ENCODE measurements around the gene MAP4K4.

The MAP4K4 gene

DNA sequence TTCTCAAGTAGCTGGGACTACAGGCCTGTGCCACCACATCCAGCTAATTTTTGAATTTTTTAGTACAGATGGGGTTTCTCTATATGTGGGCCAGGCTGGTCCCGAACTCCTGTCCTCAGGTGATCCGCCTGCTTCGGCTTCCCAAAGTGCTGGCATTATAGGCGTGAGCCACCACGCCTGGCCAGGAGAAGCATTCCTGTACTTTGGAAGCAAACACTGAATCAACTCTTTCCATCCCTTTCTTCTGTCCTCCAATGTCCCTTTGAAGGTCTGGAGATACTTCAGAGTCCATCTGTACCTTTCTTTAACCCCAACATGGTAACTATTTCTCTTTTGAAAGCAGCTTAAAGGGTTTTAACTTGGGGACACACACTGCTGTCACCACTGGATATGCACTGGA lies 23.6 kb upstream of the MAP4K4 start:
- no peak overlapping the region for H2BK12ac ChIP-seq (ENCODE audit: low read length)
- H3K4me2 ChIP-seq (ENCODE audit: insufficient read depth, low read length, poor library complexity, severe bottlenecking), result no peak overlapping the region
- DNase-seq (ENCODE audit: low spot score), result no peak
- no peaks in the 10 kb centered on the region for H3K4me1 ChIP-seq (ENCODE audit: control insufficient read depth in 2 of 2, insufficient read depth in 1 of 2, low read depth in 1 of 2, low read length in 2 of 2)
- no peak overlapping the region for H3K14ac ChIP-seq (ENCODE audit: low read length)
- H3K36me3 ChIP-seq (replicated peaks in 1 of 2; ENCODE audit: control insufficient read depth in 2 of 2, insufficient read depth in 2 of 2, low read length in 2 of 2), result no peaks in the 10 kb centered on the region
- no peak overlapping the region for H4K91ac ChIP-seq (ENCODE audit: low read depth, low read length, poor library complexity)
- H3K27ac ChIP-seq (replicated peaks; ENCODE audit: low read length), result no peak overlapping the region
- H3K9ac ChIP-seq (ENCODE audit: low read depth, low read length, poor library complexity), result no peak overlapping the region
- no peak overlapping the region for H2AFZ ChIP-seq (ENCODE audit: low read length)
- no peak overlapping the region for H2BK15ac ChIP-seq (ENCODE audit: low read length)
- no peak overlapping the region for H3K4ac ChIP-seq (ENCODE audit: low read length)
- H2AK5ac ChIP-seq (ENCODE audit: low read depth, low read length), result no peak overlapping the region
- no peak overlapping the region for H3K18ac ChIP-seq (ENCODE audit: low read length)
- WGBS, 2 donors (ENCODE audit: extremely low coverage in 2 of 2, insufficient read length in 2 of 2, insufficient replicate concordance in 1 of 2), result no CpG with 5 or more reads among the region's 5 CpGs
- no peak overlapping the region for H4K8ac ChIP-seq (ENCODE audit: low read depth, low read length)
- no peaks in the 10 kb centered on the region for H3K9me3 ChIP-seq (replicated peaks in 1 of 2; ENCODE audit: control insufficient read depth in 2 of 2, insufficient read depth in 1 of 2, low read depth in 1 of 2, low read length in 2 of 2)
- no peak overlapping the region for H2BK120ac ChIP-seq (ENCODE audit: low read depth, low read length)
- H3K27me3 ChIP-seq (ENCODE audit: control insufficient read depth in 3 of 3, insufficient read depth in 3 of 3, low read depth in 1 of 3, low read length in 3 of 3), result no peaks in the 10 kb centered on the region
- no peak overlapping the region for H2BK5ac ChIP-seq (ENCODE audit: low read length)
- H3K23ac ChIP-seq (ENCODE audit: low read depth, low read length, poor library complexity), result no peak overlapping the region
- H3K4me3 ChIP-seq (ENCODE audit: low read length in 2 of 2), result no peak overlapping the region
- no peaks in the 10 kb centered on the region for H3K79me1 ChIP-seq (ENCODE audit: low read depth, low read length)

DNA sequence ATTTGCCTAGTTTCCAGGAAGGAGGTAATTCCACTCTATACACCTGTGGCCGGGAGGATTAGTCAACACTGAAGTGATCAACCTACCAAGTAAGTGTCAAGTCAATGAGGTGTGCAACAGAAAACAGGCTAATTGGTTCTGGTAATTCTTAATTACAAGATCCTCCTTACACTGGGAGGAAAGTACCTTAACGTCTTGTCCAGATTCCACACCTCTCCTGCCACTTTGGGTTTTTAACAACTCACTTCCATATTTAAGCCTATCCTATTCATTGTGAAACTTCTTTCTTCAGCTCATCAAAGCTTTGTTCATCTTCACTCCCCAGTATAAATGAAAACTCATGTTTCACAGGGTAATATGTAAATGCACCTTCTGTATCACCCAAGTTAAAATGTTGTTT lies 22.0 kb upstream of the MAP4K4 start:
- H3K79me1 ChIP-seq (ENCODE audit: low read depth, low read length), result no peaks in the 10 kb centered on the region
- H4K8ac ChIP-seq (ENCODE audit: low read depth, low read length), result no peak overlapping the region
- H3K4me2 ChIP-seq (ENCODE audit: insufficient read depth, low read length, poor library complexity, severe bottlenecking), result no peak overlapping the region
- H3K9ac ChIP-seq (ENCODE audit: low read depth, low read length, poor library complexity), result no peak overlapping the region
- no peak overlapping the region for H3K14ac ChIP-seq (ENCODE audit: low read length)
- no peak overlapping the region for H3K18ac ChIP-seq (ENCODE audit: low read length)
- H3K23ac ChIP-seq (ENCODE audit: low read depth, low read length, poor library complexity), result no peak overlapping the region
- no CpG with 5 or more reads among the region's 2 CpGs for WGBS, 2 donors (ENCODE audit: extremely low coverage in 2 of 2, insufficient read length in 2 of 2, insufficient replicate concordance in 1 of 2)
- no peak overlapping the region for H2BK15ac ChIP-seq (ENCODE audit: low read length)
- no peak overlapping the region for H3K27ac ChIP-seq (replicated peaks; ENCODE audit: low read length)
- no peaks in the 10 kb centered on the region for H3K36me3 ChIP-seq (replicated peaks in 1 of 2; ENCODE audit: control insufficient read depth in 2 of 2, insufficient read depth in 2 of 2, low read length in 2 of 2)
- H2AFZ ChIP-seq (ENCODE audit: low read length), result no peak overlapping the region
- no peak overlapping the region for H4K91ac ChIP-seq (ENCODE audit: low read depth, low read length, poor library complexity)
- no peak for DNase-seq (ENCODE audit: low spot score)
- H2AK5ac ChIP-seq (ENCODE audit: low read depth, low read length), result no peak overlapping the region
- H3K27me3 ChIP-seq (ENCODE audit: control insufficient read depth in 3 of 3, insufficient read depth in 3 of 3, low read depth in 1 of 3, low read length in 3 of 3), result no peaks in the 10 kb centered on the region
- no peaks in the 10 kb centered on the region for H3K9me3 ChIP-seq (replicated peaks in 1 of 2; ENCODE audit: control insufficient read depth in 2 of 2, insufficient read depth in 1 of 2, low read depth in 1 of 2, low read length in 2 of 2)
- no peak overlapping the region for H3K4ac ChIP-seq (ENCODE audit: low read length)
- H2BK5ac ChIP-seq (ENCODE audit: low read length), result no peak overlapping the region
- H3K4me1 ChIP-seq (ENCODE audit: control insufficient read depth in 2 of 2, insufficient read depth in 1 of 2, low read depth in 1 of 2, low read length in 2 of 2), result peaks cover 0 to 1% of the 10 kb centered on the region in 2 donors
- no peak overlapping the region for H3K4me3 ChIP-seq (ENCODE audit: low read length in 2 of 2)
- no peak overlapping the region for H2BK120ac ChIP-seq (ENCODE audit: low read depth, low read length)
- no peak overlapping the region for H2BK12ac ChIP-seq (ENCODE audit: low read length)

DNA sequence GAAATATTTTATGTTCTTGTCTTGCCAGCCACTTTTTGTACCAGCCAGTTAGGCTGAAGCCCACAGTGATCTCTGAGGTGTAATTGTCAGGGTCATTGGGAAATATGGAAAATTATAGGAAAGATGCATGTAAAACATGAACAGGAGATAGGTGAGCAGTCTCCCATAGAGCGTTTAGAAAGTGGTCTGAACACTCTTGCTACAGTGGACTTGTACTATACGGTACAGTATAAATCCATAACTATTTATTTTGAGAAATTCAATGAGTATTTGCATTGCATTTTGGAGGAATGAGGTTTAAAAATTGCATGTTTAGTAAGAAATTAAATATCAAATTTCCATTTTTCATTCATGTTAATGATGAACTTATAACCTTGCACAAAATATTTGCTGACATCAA lies 20.8 kb upstream of the MAP4K4 start:
- no CpG with 5 or more reads among the region's 2 CpGs for WGBS, 2 donors (ENCODE audit: extremely low coverage in 2 of 2, insufficient read length in 2 of 2, insufficient replicate concordance in 1 of 2)
- no peak overlapping the region for H3K27ac ChIP-seq (replicated peaks; ENCODE audit: low read length)

DNA sequence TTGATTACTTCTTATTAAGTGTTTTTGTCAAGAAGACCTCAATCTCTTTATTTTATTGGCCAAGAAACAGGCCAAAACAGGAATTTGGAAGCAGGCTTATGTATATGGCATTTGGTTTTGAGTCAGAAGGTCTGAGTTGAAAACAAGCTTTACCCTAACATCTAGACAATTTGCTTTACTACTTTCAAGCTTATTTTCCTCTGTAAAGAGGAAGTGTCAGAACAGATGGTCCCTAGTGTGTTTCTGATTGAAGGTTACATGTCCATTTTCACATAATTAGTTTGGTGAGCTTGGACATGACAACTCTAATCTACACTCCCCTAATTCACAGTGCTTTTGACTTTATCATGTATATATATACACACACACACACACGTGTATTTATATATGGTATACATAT lies 19.8 kb upstream of the MAP4K4 start:
- Histone ChIP-seq H3K4me1 (ENCODE audit: control insufficient read depth in 2 of 2, insufficient read depth in 1 of 2, low read depth in 1 of 2, low read length in 2 of 2) (peaks cover 0 to 1% of the 10 kb centered on the region in 2 donors), H3K14ac (ENCODE audit: low read length) (no peak overlapping the region), H4K8ac (ENCODE audit: low read depth, low read length) (no peak overlapping the region), H4K91ac (ENCODE audit: low read depth, low read length, poor library complexity) (no peak overlapping the region), H3K9me3 (replicated peaks in 1 of 2; ENCODE audit: control insufficient read depth in 2 of 2, insufficient read depth in 1 of 2, low read depth in 1 of 2, low read length in 2 of 2) (no peaks in the 10 kb centered on the region), H3K79me1 (ENCODE audit: low read depth, low read length) (no peaks in the 10 kb centered on the region), H3K36me3 (replicated peaks in 1 of 2; ENCODE audit: control insufficient read depth in 2 of 2, insufficient read depth in 2 of 2, low read length in 2 of 2) (no peaks in the 10 kb centered on the region), H2AFZ (ENCODE audit: low read length) (no peak overlapping the region), H2BK12ac (ENCODE audit: low read length) (no peak overlapping the region), H3K9ac (ENCODE audit: low read depth, low read length, poor library complexity) (no peak overlapping the region), H3K27me3 (ENCODE audit: control insufficient read depth in 3 of 3, insufficient read depth in 3 of 3, low read depth in 1 of 3, low read length in 3 of 3) (no peaks in the 10 kb centered on the region), H2BK15ac (ENCODE audit: low read length) (no peak overlapping the region), H3K23ac (ENCODE audit: low read depth, low read length, poor library complexity) (no peak overlapping the region), H3K4me3 (ENCODE audit: low read length in 2 of 2) (no peak overlapping the region), H2BK5ac (ENCODE audit: low read length) (no peak overlapping the region), H3K18ac (ENCODE audit: low read length) (no peak overlapping the region), H2BK120ac (ENCODE audit: low read depth, low read length) (no peak overlapping the region), H2AK5ac (ENCODE audit: low read depth, low read length) (no peak overlapping the region), H3K27ac (replicated peaks; ENCODE audit: low read length) (no peak overlapping the region), H3K4me2 (ENCODE audit: insufficient read depth, low read length, poor library complexity, severe bottlenecking) (no peak overlapping the region), H3K4ac (ENCODE audit: low read length) (no peak overlapping the region)
- WGBS, 2 donors (ENCODE audit: extremely low coverage in 2 of 2, insufficient read length in 2 of 2, insufficient replicate concordance in 1 of 2), result no CpG with 5 or more reads among the region's 1 CpG
- DNase-seq (ENCODE audit: low spot score), result no peak

More for the DNA sequence above, 20.8 kb upstream of the MAP4K4 start:
- Histone ChIP-seq H2AK5ac (ENCODE audit: low read depth, low read length) (no peak overlapping the region), H3K36me3 (replicated peaks in 1 of 2; ENCODE audit: control insufficient read depth in 2 of 2, insufficient read depth in 2 of 2, low read length in 2 of 2) (no peaks in the 10 kb centered on the region), H2BK5ac (ENCODE audit: low read length) (no peak overlapping the region), H3K27me3 (ENCODE audit: control insufficient read depth in 3 of 3, insufficient read depth in 3 of 3, low read depth in 1 of 3, low read length in 3 of 3) (no peaks in the 10 kb centered on the region), H3K4me2 (ENCODE audit: insufficient read depth, low read length, poor library complexity, severe bottlenecking) (no peak overlapping the region), H4K91ac (ENCODE audit: low read depth, low read length, poor library complexity) (no peak overlapping the region), H3K9ac (ENCODE audit: low read depth, low read length, poor library complexity) (no peak overlapping the region), H3K18ac (ENCODE audit: low read length) (no peak overlapping the region), H4K8ac (ENCODE audit: low read depth, low read length) (no peak overlapping the region), H2BK15ac (ENCODE audit: low read length) (no peak overlapping the region), H2BK120ac (ENCODE audit: low read depth, low read length) (no peak overlapping the region), H3K4me1 (ENCODE audit: control insufficient read depth in 2 of 2, insufficient read depth in 1 of 2, low read depth in 1 of 2, low read length in 2 of 2) (peaks cover 0 to 1% of the 10 kb centered on the region in 2 donors), H3K4ac (ENCODE audit: low read length) (no peak overlapping the region), H3K4me3 (ENCODE audit: low read length in 2 of 2) (no peak overlapping the region), H2AFZ (ENCODE audit: low read length) (no peak overlapping the region), H3K9me3 (replicated peaks in 1 of 2; ENCODE audit: control insufficient read depth in 2 of 2, insufficient read depth in 1 of 2, low read depth in 1 of 2, low read length in 2 of 2) (no peaks in the 10 kb centered on the region), H3K79me1 (ENCODE audit: low read depth, low read length) (no peaks in the 10 kb centered on the region), H3K14ac (ENCODE audit: low read length) (no peak overlapping the region), H2BK12ac (ENCODE audit: low read length) (no peak overlapping the region), H3K23ac (ENCODE audit: low read depth, low read length, poor library complexity) (no peak overlapping the region)
- no peak for DNase-seq (ENCODE audit: low spot score)
